Activated T-cell treated with anti-CD3 and anti-CD28 coated beads, Interleukin-2, amount 50 U/mL, for 72 hours (primary cell): ENCODE measurements around the gene KDM5A. TPM values are rescaled to one million over a fixed set of nuclear protein-coding genes. Genes with fewer than 3 reads are reported as not detected.

Experiments
- ATAC-seq, 2 donors: fragments of 150-1000 bp; cut with Tn5 transposase; replicated peaks in 1 of 2; 2 replicates each; pipeline ENCODE4 v1.10.0; 2021; ENCODE audit warnings: moderate library complexity in 2 of 2, mild to moderate bottlenecking in 1 of 2
- DNase-seq, 2 donors: peaks; one replicate each; pipeline ENCODE4 v3.0.0; 2021 to 2022; ENCODE audit warnings: mixed read lengths in 1 of 2
- H3K27ac Mint-ChIP-seq: one replicate; pipeline ENCODE4 v1.8.0; 2022; ENCODE audit warnings: mild to moderate bottlenecking, moderate library complexity, mixed read lengths
- H3K27me3 Mint-ChIP-seq: one replicate; pipeline ENCODE4 v1.8.0; 2022; ENCODE audit warnings: low read depth, mixed read lengths
- H3K36me3 Mint-ChIP-seq, 2 donors: one replicate each; pipeline ENCODE4 v1.8.0; 2022; ENCODE audit warnings: mixed read lengths in 2 of 2, mild to moderate bottlenecking in 1 of 2; ENCODE audit not compliant: insufficient read depth in 2 of 2
- H3K4me1 Mint-ChIP-seq: one replicate; pipeline ENCODE4 v1.8.0; 2022; ENCODE audit warnings: low read depth, mixed read lengths
- H3K4me3 Mint-ChIP-seq, 2 donors: one replicate each; pipeline ENCODE4 v1.8.0; 2022; ENCODE audit warnings: mild to moderate bottlenecking in 2 of 2, mixed read lengths in 2 of 2, moderate library complexity in 2 of 2
- H3K9me3 Mint-ChIP-seq, 2 donors: one replicate each; pipeline ENCODE4 v1.8.0; 2022; ENCODE audit warnings: mixed read lengths in 2 of 2
- total RNA-seq, 2 donors: library from RNA; stranded (reverse); gene quantifications; one replicate each; pipeline ENCODE4 v1.2.3, GENCODE V29; 2022

The KDM5A gene
- total RNA-seq, 2 donors from 2014 or later: 75.0 to 103 TPM

DNA sequence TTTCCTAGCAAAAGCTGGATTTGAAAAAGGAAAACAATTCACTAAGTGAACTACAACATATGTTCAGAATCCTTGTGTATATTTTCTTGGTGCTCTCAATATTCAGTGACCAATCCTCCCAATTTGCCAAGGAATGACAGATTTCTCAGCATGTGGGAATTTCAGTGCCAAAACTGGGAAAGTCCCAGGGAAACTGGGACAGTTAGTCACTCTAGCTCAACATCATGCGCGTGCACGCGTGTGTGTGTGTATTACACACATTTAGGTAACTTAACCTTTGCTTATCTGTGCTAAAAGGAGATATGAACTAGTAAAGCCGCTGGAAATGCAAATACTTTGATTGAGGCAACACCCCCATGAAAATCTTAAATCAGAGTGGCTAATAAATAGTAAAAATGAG, 100.4 kb downstream of the KDM5A start:
- no peaks in the 10 kb centered on the region for H3K27me3 Mint-ChIP-seq
- no peaks in the 10 kb centered on the region for H3K9me3 Mint-ChIP-seq
- peaks cover 19 to 38% of the 10 kb centered on the region in 2 donors for H3K36me3 Mint-ChIP-seq
- ATAC-seq: no peak
- H3K27ac Mint-ChIP-seq: no peak overlapping the region
- H3K4me3 Mint-ChIP-seq: no peak overlapping the region
- DNase-seq: no peak
- H3K4me1 Mint-ChIP-seq: peaks cover 30% of the 10 kb centered on the region

GRCh38 chr12:286531-287300, 102.4 kb downstream of the KDM5A start:
- Mint-ChIP-seq H3K36me3 (peaks cover 13 to 37% of the 10 kb centered on the region in 2 donors), H3K4me3 (peak overlapping the region; percentile 35 to 86), H3K27ac (peak overlapping the region; percentile 95), H3K9me3 (no peaks in the 10 kb centered on the region), H3K4me1 (peaks cover 33% of the 10 kb centered on the region), H3K27me3 (no peaks in the 10 kb centered on the region)
- no peak for DNase-seq
- ATAC-seq: peak; percentile 83 to 84

DNA sequence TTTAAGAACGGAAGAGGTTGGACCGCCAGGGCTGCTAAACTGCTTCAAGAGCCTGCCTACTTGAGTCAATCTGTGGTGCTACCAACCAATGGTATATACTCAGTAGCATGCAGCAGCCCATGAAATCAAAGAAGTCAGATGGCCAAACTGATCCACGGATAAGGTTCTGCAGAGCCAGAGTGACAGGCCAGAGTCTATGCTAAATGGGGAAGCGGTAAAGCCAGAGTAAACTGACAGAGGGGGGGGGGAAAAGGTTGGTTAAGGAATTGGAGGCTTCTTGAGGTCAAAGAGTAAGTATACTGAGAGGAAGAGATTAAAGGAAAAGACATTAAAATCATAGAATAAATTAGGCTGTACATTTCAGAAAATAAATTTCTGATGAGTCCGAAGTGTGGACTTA, 111.1 kb downstream of the KDM5A start:
- Mint-ChIP-seq H3K27me3 (no peaks in the 10 kb centered on the region), H3K4me3 (no peak overlapping the region), H3K4me1 (no peaks in the 10 kb centered on the region), H3K36me3 (peaks cover 1 to 10% of the 10 kb centered on the region in 2 donors), H3K9me3 (peaks cover 0 to 2% of the 10 kb centered on the region in 2 donors), H3K27ac (no peak overlapping the region)
- DNase-seq (no peak), ATAC-seq (no peak)

DNA sequence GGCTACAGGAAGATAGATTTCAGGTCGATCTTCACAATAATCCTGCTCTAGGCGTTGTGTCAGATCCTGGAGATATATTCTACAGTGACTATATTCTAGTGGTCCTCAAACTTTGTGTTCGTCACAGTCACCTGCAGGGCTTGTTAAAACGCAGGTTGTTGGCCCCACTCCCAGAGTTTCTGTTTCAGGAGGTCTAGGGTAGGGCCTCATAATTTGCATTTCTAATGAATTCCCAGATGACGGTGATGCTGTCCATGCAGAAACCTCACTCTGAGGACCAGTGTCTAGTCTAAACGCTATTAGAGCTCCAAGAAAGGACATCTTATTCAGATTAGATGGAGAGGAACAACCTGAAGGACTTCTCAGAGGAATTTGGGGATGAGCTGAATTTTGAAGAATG, 113.3 kb downstream of the KDM5A start:
- no peak for ATAC-seq
- H3K9me3 Mint-ChIP-seq: peaks cover 0 to 2% of the 10 kb centered on the region in 2 donors
- H3K4me3 Mint-ChIP-seq: no peak overlapping the region
- H3K36me3 Mint-ChIP-seq: peaks cover 1 to 4% of the 10 kb centered on the region in 2 donors
- no peaks in the 10 kb centered on the region for H3K27me3 Mint-ChIP-seq
- H3K4me1 Mint-ChIP-seq: no peaks in the 10 kb centered on the region
- no peak for DNase-seq
- H3K27ac Mint-ChIP-seq: no peak overlapping the region

DNA sequence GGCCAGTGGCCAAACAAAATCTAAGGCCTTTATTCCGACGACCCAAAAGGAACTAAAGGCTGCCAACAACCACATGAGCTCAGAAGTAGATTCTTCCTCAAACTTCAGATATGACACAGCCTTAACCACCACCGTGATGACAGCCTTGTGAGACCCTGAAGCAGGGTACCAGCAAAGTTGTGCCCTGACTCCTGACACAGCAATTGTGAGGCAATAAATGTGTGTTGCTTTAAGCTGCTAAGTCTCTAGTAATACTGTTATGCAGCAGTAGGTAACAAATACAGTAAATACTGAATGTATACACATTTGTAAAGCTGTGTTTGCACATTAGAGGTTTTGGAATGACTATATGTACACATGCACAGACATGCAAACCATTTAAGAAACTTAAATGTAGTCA, 115.7 kb downstream of the KDM5A start:
- peak; percentile 80 to 91 for ATAC-seq
- no peak overlapping the region for H3K27ac Mint-ChIP-seq
- H3K4me3 Mint-ChIP-seq: peak overlapping the region in 1 of 2 donors; percentile 24
- peak; percentile 37 to 40 for DNase-seq
- peaks cover 1 to 4% of the 10 kb centered on the region in 2 donors for H3K36me3 Mint-ChIP-seq
- H3K4me1 Mint-ChIP-seq: no peaks in the 10 kb centered on the region
- no peaks in the 10 kb centered on the region for H3K27me3 Mint-ChIP-seq
- H3K9me3 Mint-ChIP-seq: peaks cover 0 to 2% of the 10 kb centered on the region in 2 donors

- Mint-ChIP-seq H3K27ac (no peak overlapping the region), H3K4me1 (no peaks in the 10 kb centered on the region), H3K4me3 (peak overlapping the region in 1 of 2 donors; percentile 24), H3K9me3 (peaks cover 0 to 2% of the 10 kb centered on the region in 2 donors), H3K27me3 (no peaks in the 10 kb centered on the region), H3K36me3 (peaks cover 0 to 4% of the 10 kb centered on the region in 2 donors)
- ATAC-seq (peak in 1 of 2 donors; percentile 16), DNase-seq (no peak)
Measured at GRCh38 chr12:272942-273341, 116.2 kb downstream of the KDM5A start.

DNA sequence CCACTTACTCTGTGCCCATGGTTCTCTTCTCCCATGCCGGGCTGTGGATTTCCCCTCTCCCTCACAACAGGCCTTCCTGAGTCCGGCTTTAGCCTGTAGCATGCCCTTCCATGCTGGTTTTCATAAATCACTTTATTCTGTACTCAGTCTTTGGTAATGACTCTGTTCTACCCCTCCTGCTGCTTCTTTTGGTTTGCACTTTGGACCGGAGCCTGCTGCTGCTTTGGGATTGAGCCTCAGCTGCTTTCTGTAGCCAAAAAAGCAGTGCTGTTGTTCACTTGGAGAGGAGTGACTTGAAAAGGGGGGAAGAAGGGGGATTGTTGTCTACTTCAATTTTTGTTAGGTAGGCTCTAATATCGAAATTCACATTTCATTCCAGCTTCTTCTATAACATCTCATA, 118.0 kb downstream of the KDM5A start:
- Mint-ChIP-seq H3K4me3 (no peak overlapping the region), H3K9me3 (no peaks in the 10 kb centered on the region)
- DNase-seq: no peak

DNA sequence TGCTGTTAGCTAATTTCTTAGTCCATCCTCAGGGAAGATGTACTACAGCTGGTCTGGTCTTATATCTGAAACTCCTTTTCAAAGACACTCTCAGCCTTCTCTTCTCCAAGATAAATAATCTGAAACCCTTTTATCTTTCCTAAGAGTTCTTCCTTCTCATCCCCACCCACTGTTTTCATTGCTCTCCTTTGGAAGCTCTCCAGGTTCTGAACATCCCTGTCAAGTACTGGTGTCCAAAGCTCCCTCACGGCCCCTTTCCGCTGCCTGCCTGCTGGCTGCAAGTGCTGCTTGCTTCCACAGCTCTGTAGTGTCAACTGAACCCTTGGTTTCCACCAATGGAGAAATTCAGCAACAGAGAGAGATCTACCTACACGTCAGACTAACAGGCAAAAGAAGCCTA, 119.9 kb downstream of the KDM5A start:
- Mint-ChIP-seq H3K36me3 (no peaks in the 10 kb centered on the region), H3K9me3 (no peaks in the 10 kb centered on the region), H3K4me3 (no peak overlapping the region), H3K27ac (no peak overlapping the region), H3K27me3 (no peaks in the 10 kb centered on the region), H3K4me1 (peaks cover 10% of the 10 kb centered on the region)
- ATAC-seq: no peak
- DNase-seq: no peak

More for the DNA sequence above, 118.0 kb downstream of the KDM5A start:
- Mint-ChIP-seq H3K36me3 (no peaks in the 10 kb centered on the region), H3K4me1 (no peaks in the 10 kb centered on the region), H3K27ac (no peak overlapping the region), H3K27me3 (no peaks in the 10 kb centered on the region)
- ATAC-seq: no peak

GRCh38 chr12:268483-268840, 120.7 kb downstream of the KDM5A start:
- H3K4me3 Mint-ChIP-seq: no peak overlapping the region
- ATAC-seq (no peak), DNase-seq (no peak)
- H3K4me1 Mint-ChIP-seq: peaks cover 10% of the 10 kb centered on the region
- no peak overlapping the region for H3K27ac Mint-ChIP-seq
- H3K27me3 Mint-ChIP-seq: no peaks in the 10 kb centered on the region
- no peaks in the 10 kb centered on the region for H3K9me3 Mint-ChIP-seq
- H3K36me3 Mint-ChIP-seq: no peaks in the 10 kb centered on the region

DNA sequence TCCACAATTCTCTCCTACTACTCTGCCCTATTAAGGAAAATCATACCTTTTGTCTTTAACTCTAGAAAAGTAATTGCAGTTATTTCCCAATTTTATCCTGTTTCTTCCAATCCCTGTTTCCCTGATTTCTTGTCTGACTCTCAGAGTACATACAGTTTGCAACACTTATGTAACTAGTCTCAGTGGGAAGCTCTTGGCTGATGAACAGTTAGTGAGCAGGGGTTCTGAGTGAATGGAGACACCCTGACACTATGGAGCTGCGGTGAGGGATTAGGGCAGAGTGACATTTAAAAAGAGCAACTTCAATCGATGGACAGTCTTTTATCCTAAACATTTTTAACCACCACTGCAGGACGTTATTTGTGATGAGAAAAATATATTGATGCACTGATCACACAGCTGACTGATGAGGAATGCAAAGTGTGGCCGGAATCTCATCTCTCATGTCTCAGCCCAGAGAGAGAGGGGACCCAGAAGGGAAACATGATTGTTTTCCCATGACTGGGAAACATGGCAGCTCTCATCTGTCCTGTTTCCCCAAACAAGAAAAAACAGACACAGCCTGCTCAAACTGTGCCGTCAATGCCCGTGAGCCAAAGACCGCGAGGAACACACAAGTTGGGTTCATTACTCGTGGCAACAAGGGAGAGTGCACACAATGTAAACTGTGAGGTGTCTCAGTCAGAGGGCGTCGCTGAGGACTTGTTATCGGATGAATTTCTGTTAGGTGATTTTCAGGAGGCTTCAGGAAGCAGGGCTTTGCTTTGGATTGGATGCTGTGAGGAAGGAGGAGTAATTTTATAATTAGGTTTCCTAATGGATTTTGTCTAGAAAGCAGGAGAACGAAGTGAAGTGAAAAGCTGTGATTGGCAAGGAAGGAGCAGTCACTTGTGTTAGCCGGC, 121.3 kb downstream of the KDM5A start:
- DNase-seq: no peak
- peaks cover 10% of the 10 kb centered on the region for H3K4me1 Mint-ChIP-seq
- no peaks in the 10 kb centered on the region for H3K36me3 Mint-ChIP-seq
- no peak overlapping the region for H3K27ac Mint-ChIP-seq
- H3K27me3 Mint-ChIP-seq: no peaks in the 10 kb centered on the region
- ATAC-seq: no peak
- no peak overlapping the region for H3K4me3 Mint-ChIP-seq
- H3K9me3 Mint-ChIP-seq: no peaks in the 10 kb centered on the region

DNA sequence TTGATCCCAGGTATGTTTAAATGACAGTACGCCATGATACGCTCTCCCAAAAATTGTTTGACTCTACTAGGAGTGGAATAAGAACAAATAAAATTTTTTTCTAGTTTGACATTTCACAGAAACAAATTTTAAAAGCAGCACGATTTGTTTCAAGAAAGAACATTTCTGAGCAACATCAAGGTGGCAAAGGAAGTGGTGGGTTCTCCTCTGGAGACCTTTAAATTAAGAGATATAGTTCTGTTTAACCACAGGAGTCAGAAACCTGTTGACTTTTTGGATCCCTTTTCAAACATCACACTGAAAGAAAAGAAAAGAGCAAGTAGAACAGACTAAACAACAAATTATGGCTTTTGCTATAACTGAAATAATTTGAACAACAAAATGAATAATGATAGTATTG, 124.0 kb downstream of the KDM5A start:
- ATAC-seq (no peak), DNase-seq (no peak)
- peaks cover 10% of the 10 kb centered on the region for H3K4me1 Mint-ChIP-seq
- H3K27me3 Mint-ChIP-seq: no peaks in the 10 kb centered on the region
- no peaks in the 10 kb centered on the region for H3K36me3 Mint-ChIP-seq
- H3K9me3 Mint-ChIP-seq: no peaks in the 10 kb centered on the region
- no peak overlapping the region for H3K27ac Mint-ChIP-seq
- H3K4me3 Mint-ChIP-seq: peak overlapping the region in 1 of 2 donors; percentile 10

DNA sequence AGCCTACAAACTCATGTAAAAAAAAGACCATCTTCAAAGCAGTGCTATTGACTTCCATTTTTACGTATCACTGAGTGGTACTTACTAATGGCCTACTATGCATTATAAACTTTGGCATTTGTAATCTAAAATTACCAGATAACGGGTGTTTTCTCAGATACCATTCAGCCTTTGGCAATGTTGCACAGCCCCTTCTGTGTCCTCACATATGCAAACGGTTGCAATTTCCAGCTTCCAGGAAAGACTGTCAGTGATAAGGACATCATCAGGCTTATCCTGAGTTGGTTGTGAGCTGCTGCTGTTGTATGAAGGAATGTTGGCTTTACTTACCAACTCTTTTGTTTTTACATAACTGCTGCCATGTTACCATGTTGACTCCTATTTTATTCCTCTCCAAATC, 124.9 kb downstream of the KDM5A start:
- ATAC-seq: no peak
- Mint-ChIP-seq H3K27ac (no peak overlapping the region), H3K4me1 (peaks cover 10% of the 10 kb centered on the region), H3K36me3 (no peaks in the 10 kb centered on the region), H3K27me3 (no peaks in the 10 kb centered on the region), H3K4me3 (no peak overlapping the region), H3K9me3 (no peaks in the 10 kb centered on the region)
- DNase-seq: no peak

DNA sequence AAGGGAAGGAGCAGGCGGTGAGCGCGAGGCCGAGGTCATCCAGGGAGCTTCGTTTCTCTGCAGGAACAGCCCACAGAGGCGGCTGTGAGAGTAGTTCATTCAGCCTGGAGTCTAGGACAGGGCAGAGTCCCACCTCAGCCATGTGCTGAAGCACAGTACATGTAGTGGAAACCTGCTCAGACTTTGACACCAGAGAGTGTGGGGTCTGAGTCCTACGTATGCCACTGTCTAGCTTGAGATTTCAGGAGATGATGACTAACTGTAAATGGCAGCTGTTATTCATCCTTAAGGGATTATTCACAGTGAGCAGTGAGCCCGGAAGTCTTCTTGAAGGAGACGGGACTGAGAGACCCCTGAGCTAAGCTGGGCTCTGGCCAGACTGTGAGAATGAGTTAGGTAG, 125.5 kb downstream of the KDM5A start:
- DNase-seq (no peak), ATAC-seq (peak in 1 of 2 donors; percentile 11)
- Mint-ChIP-seq H3K4me1 (peaks cover 10% of the 10 kb centered on the region), H3K9me3 (no peaks in the 10 kb centered on the region), H3K4me3 (no peak overlapping the region), H3K27me3 (peaks cover under 1% of the 10 kb centered on the region), H3K27ac (no peak overlapping the region), H3K36me3 (no peaks in the 10 kb centered on the region)
